ENCODE measurements around the gene GOLPH3. TPM values are rescaled to one million over a fixed set of nuclear protein-coding genes. Genes with fewer than 3 reads are reported as not detected.

Gene GOLPH3
- total RNA-seq, 2 experiments from 2014 or later, result 99.3 to 101 TPM

GRCh38 chr5:32173267-32174010, 680 bp downstream of the GOLPH3 start:
- POLR2A ChIA-PET, result interaction anchor here (0.6 to 1.1 kb wide), 6 partner anchors 8 to 42 kb away, joined by 3 to 6 read pairs (median 3); no protein-coding TSS in a partner anchor

DNA sequence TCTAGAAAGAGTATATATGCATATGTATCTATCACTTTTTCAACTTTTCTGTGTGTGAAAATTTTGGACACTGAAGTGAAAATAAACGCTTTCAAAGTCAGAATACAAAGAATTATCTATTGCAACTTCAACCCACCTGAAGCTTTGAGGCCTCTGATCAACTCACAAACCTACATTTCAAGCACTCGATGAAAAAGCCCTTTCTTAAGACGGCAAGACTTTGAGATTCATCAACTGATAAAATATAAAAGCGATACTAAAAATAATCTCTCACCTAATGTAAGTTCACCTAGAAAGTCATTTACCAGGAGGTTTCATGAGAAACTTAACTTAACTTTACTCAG, 1.2 kb downstream of the GOLPH3 start:
- ChIA-PET POLR2A (interaction anchor here (0.6 kb wide), 2 partner anchors 36 to 41 kb away, joined by 3 read pairs; no protein-coding TSS in a partner anchor), CTCF (interaction anchor here (0.6 to 1.2 kb wide), 4 partner anchors 22 to 266 kb away, joined by 3 read pairs; no protein-coding TSS in a partner anchor)

More at GRCh38 chr5:32173267-32174010, 680 bp downstream of the GOLPH3 start:
- CTCF ChIA-PET, result interaction anchor here (0.6 to 0.8 kb wide), 3 partner anchors 22 to 641 kb away, joined by 3 read pairs; partner anchors contain the start of genes C5orf22 and DROSHA

DNA sequence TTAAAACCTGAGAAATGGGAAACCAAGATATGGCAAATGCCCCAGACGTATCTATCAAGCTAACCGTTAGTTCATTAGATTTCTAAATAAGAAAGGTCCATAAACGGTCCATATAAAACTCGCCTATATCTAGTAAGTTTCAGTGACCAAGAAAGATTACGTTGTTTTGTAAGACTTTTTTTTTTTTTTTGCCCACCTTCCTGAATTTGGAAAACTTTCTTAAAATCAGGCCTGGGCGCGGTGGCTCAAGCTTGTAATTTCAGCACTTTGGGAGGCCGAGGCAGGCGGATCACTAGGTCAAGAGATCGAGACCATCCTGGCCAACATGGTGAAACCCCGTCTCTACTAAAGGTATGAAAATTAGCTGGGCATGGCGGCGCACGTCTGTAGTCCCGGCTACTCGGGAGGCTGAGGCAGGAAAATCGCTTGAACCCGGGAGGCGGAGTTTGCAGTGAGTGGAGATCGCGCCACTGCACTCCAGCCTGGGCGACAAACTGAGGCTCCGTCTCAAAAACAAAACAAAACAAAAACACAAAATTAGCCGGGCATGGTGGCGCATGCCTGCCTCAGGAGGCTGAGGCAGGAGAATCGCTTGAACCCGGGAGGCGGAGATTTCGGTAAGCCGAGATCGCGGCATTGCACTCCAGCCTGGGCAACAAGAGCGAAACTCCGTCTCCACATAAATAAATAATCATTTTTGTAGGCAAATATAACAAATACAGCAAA, 1.8 kb downstream of the GOLPH3 start:
- ChIA-PET POLR2A (interaction anchor here (0.6 kb wide), 2 partner anchors 35 to 41 kb away, joined by 3 read pairs; no protein-coding TSS in a partner anchor), CTCF (interaction anchor here (0.6 to 1.2 kb wide), 5 partner anchors 21 to 267 kb away, joined by 3 to 4 read pairs (median 3); no protein-coding TSS in a partner anchor)

DNA sequence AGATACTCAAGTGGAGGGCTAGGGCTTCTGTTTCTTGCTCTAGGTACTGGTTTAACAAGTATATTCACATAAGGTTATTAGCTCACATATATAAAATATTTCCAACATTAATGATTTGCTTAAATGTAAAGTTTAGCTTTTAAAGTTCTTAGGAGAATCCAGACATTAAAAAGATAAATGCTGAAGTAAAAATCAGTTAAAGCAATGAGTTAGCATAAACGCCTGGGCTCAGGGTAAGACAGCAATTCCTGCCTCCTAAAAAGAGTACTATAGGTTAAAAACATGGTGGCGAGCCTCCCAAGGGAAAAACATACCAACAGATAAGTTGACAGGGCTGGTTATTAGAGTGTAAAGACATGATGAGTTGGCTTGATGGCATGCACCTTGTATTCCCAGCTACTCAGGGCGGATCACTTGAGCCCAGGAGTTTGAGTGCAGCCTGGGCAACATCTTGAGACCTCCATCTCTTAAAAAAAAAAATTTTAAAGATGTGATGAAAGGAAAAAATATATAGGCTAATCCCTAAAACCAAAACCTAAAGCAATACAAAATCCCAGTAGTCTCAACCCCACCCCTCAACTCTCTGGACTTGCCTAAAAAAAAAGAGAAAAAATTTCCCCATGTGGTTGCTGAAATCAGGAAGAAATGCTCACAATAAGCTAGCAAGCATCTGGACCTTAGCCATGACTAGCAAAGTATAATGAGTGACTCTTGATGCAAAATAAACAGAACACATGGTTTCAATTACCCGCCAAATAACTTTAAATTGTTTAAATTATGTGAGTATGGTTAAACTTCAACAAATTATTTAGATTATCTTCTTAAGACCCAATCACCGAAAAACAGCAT, 3.6 kb downstream of the GOLPH3 start:
- ChIA-PET CTCF (no interaction called here), POLR2A (interaction anchor here (0.7 kb wide), 1 partner anchor 21 kb away, joined by 3 read pairs; no protein-coding TSS in a partner anchor)

GRCh38 chr5:32168460-32169033, 5.6 kb downstream of the GOLPH3 start:
- CTCF ChIA-PET, result interaction anchor here (0.5 kb wide), 1 partner anchor 122 kb away, joined by 3 read pairs; no protein-coding TSS in a partner anchor
- POLR2A ChIA-PET, result no interaction called here

GRCh38 chr5:32165597-32165996, 8.5 kb downstream of the GOLPH3 start:
- CTCF ChIA-PET, result no interaction called here
- POLR2A ChIA-PET, result interaction anchor here (0.6 kb wide), 1 partner anchor 9 kb away, joined by 3 read pairs; the partner anchor contains the start of gene GOLPH3

GRCh38 chr5:32163785-32164184, 10.3 kb downstream of the GOLPH3 start:
- POLR2A ChIA-PET, result interaction anchor here (1.1 to 1.8 kb wide), 2 partner anchors 9 to 10 kb away, joined by 6 to 10 read pairs; partner anchors contain the start of gene GOLPH3
- CTCF ChIA-PET, result no interaction called here

- ChIA-PET CTCF (no interaction called here), POLR2A (no interaction called here)
Observed at GRCh38 chr5:32163053-32163452, 11.1 kb downstream of the GOLPH3 start.

DNA sequence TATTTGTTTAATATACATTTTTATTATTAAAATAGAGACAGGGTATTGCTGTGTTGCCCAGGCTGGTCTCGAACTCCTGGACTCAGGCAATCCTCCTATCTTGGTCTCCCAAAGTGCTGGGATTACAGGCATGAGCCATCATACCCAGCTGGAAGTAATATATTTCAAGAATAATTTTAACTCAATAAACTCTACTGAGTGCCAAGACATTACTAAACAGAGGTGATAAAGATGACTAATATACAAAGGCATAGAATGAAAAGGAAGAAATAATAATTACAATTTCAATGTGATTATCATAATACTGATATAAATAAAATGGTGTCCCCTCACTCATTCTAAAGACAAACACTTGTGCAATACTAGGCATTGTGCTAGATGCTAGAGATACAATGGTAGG, 13.9 kb downstream of the GOLPH3 start:
- CTCF ChIA-PET, result interaction anchor here (0.7 kb wide), 1 partner anchor 29 kb away, joined by 3 read pairs; no protein-coding TSS in a partner anchor
- POLR2A ChIA-PET, result no interaction called here

DNA sequence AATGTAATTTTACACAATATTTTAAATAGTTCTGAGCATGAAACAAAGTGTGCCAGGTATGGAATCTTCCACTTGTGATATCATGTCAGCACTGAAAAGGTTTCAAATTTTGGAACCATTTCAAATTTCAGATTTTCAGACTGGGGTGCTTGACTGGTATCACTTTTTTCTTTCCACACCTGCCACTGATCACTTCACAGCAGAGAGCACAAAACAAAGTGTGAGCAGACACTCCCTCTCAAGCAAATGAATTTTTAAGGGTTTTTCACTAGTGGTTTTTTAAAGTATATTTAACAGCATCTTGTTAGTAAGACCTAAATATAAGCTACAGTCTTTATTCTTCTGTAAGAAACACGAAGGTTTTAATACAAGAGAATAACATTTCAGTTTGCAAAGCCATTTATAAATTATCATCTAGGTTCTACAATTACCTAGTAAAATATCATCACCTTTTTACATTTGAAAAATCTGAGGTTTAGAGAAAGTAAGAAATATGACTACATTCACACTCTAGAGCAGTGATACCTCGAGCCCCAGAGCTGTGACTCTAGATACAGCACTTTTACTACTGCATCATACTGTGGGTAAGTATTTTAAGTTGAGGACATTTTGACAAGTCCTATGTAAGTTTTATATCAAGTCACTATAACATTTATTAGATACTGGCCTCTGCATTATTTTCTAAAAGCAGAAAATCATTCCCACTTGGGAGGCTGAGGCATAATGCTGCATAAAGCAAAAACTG, 14.6 kb downstream of the GOLPH3 start:
- ChIA-PET POLR2A (interaction anchor here (0.6 kb wide), 1 partner anchor 289 kb away, joined by 3 read pairs; no protein-coding TSS in a partner anchor), CTCF (no interaction called here)

GRCh38 chr5:32158679-32158975, 15.5 kb downstream of the GOLPH3 start:
- ChIA-PET POLR2A (interaction anchor here (0.6 kb wide), 1 partner anchor 17 kb away, joined by 5 read pairs; no protein-coding TSS in a partner anchor), CTCF (no interaction called here)

GRCh38 chr5:32157078-32157477, 17.0 kb downstream of the GOLPH3 start:
- POLR2A ChIA-PET, result no interaction called here
- CTCF ChIA-PET, result no interaction called here

DNA sequence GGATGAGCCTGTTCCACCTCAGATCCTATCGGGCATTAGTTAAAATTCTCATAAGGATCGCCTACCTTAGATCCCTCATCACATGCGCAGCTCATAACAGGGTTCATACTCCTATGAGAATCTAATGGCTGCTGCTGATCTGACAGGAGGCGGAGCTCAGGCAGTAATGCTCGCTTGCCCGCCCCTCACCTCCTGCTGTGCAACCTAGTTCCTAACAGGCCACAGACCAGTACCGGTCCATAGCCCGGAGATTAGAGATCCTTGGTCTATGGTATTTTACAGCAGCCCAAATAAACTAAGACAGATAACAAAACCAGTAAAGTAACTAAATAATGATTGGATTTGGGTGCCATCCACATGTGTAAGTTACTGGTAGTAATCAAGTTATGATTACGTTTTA, 17.5 kb downstream of the GOLPH3 start:
- CTCF ChIA-PET, result no interaction called here
- POLR2A ChIA-PET, result no interaction called here

- POLR2A ChIA-PET, result interaction anchor here (0.6 to 0.7 kb wide), 2 partner anchors 9 to 70 kb away, joined by 3 to 10 read pairs; no protein-coding TSS in a partner anchor
- CTCF ChIA-PET, result interaction anchor here (0.6 to 0.7 kb wide), 2 partner anchors 39 to 174 kb away, joined by 3 to 4 read pairs; no protein-coding TSS in a partner anchor
Observed at GRCh38 chr5:32155211-32155610, 18.9 kb downstream of the GOLPH3 start.

DNA sequence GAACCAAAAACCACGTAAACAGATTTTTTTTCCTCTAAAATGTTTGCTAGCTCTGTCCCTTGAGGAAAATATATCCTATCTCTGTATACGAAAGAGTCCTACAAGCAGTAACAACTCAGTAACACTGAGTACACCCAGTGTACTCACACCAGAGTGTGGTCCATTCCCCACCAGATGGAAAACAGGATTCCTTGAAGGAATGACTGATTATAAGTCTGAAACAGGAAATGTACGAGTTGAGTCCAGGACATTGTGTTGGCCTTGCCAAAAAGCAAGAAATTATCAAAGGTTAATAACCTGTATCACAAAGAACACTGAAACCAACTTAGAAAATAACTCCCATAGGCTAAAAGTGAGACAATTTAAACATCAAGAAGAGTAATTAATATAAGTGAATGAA, 20.4 kb downstream of the GOLPH3 start:
- ChIA-PET POLR2A (no interaction called here), CTCF (no interaction called here)

- CTCF ChIA-PET, result interaction anchor here (0.7 to 1.2 kb wide), 3 partner anchors 11 to 179 kb away, joined by 3 to 5 read pairs (median 3); no protein-coding TSS in a partner anchor
- POLR2A ChIA-PET, result no interaction called here
Observed at GRCh38 chr5:32151198-32151597, 22.9 kb downstream of the GOLPH3 start.

DNA sequence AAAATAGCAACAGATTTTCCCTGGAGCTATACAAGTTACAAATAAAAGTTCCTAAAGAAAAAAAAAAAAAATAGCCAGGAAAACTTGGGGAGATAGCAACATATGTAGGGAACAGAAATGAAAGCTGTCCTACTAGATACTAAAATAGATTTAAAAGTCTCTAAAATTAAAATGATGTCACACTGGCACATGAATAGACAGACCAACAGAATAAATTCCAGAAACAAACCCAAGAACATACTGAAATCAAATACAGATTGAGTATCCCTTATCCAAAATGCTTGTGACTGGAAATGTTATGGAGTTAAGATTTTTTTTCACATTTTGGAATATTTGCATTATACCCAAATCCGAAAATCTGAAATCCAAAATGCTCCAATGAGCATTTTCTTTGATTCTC, 23.8 kb downstream of the GOLPH3 start:
- POLR2A ChIA-PET, result no interaction called here
- CTCF ChIA-PET, result no interaction called here

- ChIA-PET POLR2A (no interaction called here), CTCF (no interaction called here)
Observed at GRCh38 chr5:32147959-32148358, 26.2 kb downstream of the GOLPH3 start.

All from activated CD8-positive, alpha-beta memory T cell treated with anti-CD3 and anti-CD28 coated beads for 36 hours (primary cell).